HG03196 (cell line): ENCODE measurements around the gene RHBDF1.

Experiments used
- ATAC-seq: cut with Tn5 transposase; IDR thresholded peaks from one replicate; pipeline ENCODE4 v1.9.1; 2021; ENCODE audit not compliant: unreplicated experiment

The RHBDF1 gene

DNA sequence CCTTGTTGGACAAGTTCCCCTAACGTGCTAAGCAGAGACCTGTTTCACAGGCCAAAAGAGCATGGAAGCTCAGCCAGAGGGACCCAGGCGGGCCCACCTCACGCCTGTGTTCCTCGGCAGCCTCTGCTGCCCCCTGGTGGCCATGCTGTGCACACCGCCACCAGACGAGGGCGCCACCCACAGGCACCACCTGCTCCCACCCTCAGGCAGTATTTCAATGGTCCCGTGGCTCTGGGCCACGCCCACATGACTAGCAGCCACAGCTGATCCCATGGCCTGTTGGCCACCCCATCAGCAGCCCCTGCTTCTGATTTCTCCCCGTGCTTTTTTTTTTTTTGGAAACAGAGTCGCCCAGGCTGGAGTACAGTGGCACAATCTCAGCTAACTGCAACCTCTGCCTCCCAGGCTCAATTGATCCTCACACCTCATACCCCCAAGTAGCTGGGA, 24.5 kb upstream of the RHBDF1 start:
- peak; percentile 72 for ATAC-seq

GRCh38 chr16:94918-95265, 22.5 kb upstream of the RHBDF1 start:
- no peak for ATAC-seq

DNA sequence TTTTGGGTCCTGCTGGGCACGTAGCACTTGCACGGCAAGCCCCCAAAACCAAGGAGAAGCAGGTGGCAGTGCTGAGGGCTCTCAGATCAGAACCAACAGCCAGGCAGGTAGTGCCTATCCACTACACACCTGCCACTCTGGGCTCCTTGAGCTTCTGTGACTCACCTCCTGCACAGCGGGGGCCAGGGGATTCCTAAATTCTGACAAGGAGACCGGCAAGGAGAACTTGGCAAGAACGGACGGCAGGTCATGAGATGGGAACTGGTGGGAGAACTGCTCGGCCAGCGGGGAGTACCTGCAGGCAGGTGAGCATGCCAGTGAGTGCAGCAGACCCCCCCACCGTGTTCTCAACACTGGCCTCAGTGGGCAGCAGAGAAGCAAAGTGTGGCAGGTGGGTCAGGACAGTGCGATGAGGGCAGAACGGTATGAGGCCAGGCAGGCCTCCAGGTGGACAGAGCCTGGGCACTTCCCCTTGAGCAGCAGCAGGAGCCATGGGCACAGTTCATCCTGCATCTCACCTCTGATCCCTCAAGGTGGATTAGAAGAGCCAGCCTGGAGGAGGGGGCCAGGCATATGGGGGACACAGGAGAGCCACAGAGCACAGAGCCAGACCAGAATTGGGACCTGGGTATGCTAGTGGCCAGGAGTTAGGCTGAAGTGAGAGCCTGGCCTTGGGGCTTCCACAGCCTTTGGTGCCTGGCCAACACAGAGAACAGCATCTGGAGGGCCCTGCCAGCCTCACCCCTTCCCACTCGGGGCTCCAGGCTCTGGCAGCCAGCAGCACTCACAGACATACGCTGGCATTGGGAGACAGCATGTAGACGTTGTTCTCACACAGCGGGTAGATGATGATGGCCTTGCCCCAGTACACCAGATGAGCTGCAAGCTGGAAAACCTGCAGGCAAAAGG, 20.3 kb upstream of the RHBDF1 start:
- ATAC-seq = no peak

DNA sequence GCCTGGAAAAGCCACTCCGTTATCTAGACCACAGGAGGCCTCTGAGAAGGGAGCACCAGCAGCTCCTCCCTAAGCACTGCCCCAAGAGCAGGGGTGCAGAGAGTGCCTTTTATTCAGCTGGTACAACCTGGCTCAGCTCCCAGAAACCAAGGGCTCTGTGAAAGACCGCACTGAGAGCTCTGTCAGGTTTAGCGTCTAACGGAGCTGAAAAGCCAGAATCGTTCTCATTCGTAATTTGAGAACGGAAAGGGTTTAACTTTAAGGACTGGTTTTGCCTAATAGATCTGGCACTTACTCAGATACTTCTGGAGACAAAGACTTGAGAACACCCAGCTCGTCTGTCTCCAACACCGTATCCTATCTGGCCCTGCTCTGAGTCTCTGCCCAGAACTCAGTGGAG, 19.1 kb upstream of the RHBDF1 start:
- no peak for ATAC-seq

DNA sequence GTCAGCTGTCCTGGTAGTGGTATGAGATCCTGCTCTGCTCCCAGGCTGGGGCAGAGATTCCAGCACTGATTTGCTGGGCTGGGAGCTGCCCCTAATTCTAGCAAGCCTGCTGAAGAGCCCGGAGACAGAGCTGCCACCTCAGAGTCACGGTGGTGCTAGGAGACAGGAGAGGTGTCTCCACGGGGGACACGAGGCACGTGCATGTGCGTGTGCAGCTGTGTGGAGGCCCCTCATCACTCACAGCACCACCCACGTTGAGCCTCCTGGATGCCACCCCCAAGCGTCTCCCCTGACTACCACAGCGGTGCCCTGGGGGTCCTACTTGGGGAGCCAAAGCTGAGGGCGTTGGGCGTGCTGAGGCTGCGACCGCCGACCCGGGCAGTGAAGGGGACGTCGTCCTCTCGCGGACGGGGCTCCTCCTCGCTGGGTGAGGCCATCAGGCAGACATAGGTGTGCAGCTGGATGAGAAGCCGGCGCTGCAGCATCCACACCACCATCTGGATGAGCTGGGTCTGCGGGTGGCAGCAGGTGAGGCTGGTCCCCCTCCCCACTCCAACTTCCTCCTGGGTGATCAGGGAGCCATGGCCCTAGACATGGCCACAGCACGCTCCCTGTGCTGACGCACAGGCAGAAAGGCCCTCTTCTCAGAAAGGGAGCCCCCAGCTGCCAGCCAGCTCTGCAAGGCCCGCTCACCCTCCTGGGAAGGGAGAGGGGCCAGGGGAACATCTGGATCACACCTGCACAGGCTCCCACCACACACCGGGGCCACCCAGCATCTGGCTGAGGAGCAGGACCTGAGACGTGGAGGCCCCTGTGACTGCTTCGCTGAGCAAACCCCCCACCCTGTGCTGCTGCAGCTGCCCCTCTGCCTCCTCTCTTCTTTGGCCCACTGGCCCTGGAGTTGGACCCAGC, 17.2 kb upstream of the RHBDF1 start:
- no peak for ATAC-seq

DNA sequence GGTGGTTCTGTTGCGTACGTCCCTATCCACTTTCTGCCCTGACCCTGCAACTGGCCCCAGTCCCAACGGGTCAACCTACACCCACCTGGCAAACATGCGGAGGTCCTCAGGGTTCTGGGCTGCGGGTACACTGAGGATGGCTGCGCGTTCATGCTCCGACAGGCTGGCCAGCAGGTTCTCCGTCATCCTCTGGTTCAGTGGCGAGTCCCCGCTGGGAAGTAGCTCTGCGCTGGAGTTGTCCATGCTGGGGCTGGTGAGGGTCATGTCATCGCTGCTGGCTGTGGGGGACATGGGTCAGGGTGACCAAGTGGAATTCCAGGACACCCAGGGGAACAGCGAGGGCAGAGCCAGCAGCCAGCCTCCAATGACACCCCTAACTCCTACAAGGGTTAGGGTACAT, 16.2 kb upstream of the RHBDF1 start:
- no peak for ATAC-seq

- ATAC-seq = no peak
These were observed 14.1 kb upstream of the RHBDF1 start for GRCh38 chr16:86483-86952.

GRCh38 chr16:85865-86264, 13.4 kb upstream of the RHBDF1 start:
- no peak for ATAC-seq

DNA sequence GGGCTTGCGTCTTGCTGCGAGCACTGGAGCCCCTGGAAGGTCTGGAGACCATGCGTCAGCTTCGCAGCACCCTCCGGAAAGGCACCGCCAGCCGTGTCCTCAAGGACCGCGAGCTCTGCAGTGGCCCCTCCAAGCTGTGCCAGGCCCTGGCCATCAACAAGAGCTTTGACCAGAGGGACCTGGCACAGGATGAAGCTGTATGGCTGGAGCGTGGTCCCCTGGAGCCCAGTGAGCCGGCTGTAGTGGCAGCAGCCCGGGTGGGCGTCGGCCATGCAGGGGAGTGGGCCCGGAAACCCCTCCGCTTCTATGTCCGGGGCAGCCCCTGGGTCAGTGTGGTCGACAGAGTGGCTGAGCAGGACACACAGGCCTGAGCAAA, 13.0 kb upstream of the RHBDF1 start:
- no peak for ATAC-seq

DNA sequence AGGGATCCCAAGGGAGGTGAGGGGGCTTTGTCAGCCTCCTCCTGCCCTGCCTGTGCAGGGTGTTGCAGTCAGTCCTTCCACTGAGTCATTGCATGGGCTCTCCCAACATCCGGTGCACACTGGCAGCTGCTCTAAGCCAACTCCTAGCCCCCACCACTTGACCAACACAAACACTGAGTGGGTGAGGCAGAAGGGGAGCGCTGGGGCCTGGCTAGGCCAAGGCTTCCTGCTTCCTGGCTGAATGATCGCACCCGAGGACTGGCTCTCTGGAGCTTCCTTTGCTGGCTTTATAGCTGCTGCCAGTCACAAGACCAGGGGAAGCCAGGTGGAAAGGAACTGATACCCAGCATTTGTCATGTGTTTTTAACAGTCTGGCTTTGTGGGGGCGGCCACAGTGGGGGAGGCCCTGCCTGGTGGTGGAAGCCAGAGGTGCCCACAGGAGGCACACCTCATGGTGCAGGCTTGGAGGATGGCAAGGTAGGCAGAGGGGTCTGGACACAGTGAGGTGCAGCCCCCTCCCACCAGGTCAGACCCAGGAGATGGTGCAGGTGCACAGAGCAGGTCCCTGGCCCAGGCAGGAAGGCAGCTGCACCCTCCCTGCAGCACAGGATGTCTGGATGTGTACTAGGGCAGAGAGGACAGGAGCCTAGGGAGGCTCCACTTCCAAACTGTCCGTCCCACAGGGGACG, 12.4 kb upstream of the RHBDF1 start:
- peak; percentile 56 for ATAC-seq

GRCh38 chr16:83781-84615, 11.6 kb upstream of the RHBDF1 start:
- ATAC-seq = peak; percentile 18

DNA sequence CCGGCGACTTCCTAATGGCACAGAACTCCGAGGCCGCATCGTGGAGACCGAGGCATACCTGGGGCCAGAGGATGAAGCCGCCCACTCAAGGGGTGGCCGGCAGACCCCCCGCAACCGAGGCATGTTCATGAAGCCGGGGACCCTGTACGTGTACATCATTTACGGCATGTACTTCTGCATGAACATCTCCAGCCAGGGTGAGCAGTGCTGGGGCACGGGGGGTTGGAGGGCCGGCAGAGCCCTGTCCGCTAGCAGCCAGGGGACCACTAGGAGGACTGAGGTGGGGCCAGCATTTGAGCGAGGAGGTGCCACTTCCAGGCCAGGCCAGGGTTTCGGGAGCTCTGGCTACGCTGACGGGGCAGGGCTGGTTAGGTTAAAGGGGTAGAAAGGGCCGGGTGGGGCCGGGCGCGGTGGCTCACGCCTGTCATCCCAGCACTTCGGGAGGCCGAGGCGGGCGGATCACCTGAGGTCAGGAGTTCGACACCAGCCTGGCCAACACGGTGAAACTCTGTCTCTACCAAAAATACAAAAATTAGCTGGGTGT, 10.7 kb upstream of the RHBDF1 start:
- no peak for ATAC-seq

GRCh38 chr16:79151-80054, 7.0 kb upstream of the RHBDF1 start:
- ATAC-seq = no peak

DNA sequence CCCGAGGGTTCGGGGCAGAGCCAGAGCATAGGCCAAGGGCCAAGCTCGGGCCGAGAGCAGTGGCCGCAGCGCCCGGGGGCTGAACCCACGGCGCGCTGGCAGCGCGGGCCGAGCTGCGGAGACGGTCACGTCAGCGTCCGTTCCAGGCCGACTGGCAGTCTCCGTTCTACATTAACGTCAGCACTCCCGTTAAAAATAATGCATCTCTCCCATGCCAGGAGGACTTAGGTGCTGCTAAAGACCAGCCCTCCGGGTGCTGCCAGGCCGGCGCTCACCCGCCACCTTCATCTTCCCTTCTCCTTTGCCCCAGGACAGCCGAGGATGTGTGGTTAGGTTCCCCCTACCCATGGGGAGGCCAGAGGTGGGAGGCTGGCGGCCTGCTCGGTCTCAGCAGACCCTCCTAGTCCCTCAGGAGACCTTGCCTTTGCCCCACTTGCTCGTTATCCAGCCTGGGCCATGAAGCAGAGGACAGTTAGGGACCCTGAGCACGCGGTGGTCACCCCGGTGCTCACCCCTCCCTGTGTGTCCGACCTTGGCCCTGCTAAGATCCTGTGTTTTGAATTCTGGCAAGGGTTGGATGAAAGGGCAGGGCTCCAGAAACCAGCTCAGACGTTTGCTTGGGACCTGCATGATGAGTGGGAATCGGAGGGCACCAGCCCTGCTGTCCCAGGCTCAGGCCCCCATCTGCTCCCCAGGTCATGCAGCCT, 6.2 kb upstream of the RHBDF1 start:
- peak; percentile 5 for ATAC-seq

DNA sequence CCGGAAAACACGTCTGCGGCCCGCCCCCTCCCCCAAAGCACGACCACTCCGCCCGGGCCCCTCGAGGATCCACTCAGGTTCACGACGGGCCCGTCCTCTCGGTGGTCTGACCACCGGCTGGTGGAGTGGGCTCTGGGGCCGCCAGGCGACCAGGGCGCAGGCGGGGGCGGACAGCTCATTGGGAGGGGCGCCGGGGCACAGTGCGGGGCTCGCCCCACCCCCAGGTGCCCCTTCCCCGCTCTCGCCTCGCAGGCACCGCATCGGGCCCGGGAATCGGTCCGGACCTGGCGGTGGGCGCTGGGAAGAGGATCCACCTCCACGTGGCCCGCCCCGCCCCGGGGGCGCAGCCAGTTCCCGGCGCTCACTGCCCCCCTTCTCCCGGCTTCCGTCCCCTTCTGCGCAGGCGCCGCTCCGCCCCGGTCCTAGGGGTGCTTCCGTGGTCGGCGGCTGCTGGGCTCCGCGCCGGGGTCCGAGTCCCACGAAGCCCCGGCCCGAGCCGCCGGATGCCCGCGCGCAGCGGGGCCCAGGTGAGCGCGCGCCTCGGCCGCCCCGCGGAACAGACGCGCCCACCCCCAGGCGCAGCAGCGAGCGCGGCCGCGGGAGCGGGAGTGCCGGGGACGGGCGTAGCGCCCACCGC, 5.5 kb upstream of the RHBDF1 start, which contains the start of gene MPG:
Gene MPG, plus strand, starts transcription at position 419 of the 637 bp plus-strand sequence. Its CDS starts 85 bp downstream, at position 504.
- ATAC-seq = peak; percentile 50

DNA sequence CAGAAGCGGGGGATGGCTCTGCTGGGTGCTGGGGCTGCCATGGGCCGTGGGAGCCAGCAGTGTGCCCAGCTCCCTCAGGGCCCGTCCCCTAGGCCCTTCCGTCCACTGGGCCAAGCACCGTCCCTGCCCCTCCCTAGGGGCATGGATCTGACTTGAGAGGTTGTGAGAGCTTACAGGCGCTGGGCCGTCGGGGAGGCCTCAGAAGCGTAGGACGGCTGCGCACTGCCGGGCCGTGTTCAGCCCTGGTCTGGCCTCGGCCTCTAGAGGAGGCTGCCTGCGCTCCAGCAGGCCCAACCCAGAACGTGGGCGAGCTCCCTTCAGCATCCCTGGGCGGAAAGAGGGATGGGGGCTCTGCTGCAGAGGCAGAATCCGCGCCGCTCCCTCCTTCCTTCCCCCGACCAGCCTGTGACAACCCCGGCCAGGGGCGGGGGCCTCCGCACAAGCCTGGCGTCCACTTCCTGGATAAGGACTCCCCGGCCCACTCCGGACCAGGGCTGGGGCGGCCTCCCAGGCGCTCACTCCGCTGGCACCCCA, 4.9 kb upstream of the RHBDF1 start:
- ATAC-seq = peak; percentile 14

DNA sequence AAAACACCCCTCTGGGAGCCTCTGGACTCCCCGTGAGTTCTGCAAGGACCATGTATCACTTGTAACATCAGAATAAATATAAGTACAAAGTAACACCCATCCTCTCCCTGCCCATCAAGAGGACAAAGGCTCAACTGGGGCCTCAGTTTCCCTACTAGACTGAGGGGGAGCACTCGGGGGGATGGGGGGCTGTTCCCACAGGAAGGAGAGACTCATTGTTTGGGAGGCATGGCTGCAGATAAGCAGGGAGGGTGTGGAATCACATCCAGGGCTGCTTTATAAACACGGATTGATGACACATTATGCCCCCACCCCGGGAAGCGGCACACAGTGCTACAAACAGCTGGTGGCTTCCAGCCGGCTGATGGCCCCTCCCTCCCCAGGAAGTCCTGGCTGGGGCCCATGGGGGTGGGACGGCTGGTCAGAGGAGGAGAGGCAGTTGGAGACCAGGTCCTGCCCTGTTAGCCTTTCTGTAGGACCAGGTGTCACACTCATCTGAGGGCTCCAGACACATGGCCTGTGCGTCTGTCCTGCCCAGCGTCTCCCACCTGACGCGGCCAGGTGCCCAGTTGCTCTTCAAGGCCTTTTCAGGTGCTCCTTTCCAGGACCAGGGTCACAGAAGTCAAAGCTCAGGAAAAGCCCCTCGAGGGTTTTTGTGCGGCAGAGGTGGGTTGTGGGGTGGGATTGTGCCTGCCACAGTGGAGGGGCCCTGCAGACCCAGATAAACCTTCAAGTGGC, 4.3 kb upstream of the RHBDF1 start:
- no peak for ATAC-seq
